ENCODE data around the gene CIT.

The CIT gene

GRCh38 chr12:119783787-119784186, 93.3 kb downstream of the CIT start:
- no peak for DNase-seq (ENCODE audit: low read depth in 2 of 2)
- H3K4me3 ChIP-seq (replicated peaks in 1 of 2; ENCODE audit: low read depth in 2 of 2, low read length in 2 of 2), result no peak overlapping the region
- no peak for TF ChIP-seq CTCF (IDR thresholded peaks at IDR 0.05; ENCODE audit: low read depth, low read length)

DNA sequence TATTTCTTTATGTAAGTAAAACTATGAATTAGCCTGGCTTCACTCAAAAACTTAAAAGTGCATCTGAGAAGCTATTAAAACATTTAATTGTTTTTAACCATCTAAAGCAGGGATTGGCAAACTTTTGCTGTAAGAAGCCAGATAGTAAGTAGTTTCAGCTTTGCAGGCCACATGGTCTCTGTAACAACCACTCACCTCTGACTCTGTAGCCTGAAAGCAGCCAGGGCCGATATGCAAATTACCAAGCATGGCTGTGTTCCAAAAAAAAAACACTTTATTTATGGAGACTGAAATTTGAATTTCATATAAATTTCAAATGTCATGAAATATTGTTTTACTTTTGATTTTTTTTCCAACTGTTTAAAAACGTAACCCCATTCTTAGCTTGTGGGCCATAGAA, 95.3 kb downstream of the CIT start:
- no peak for TF ChIP-seq CTCF (IDR thresholded peaks at IDR 0.05; ENCODE audit: low read depth, low read length)

GRCh38 chr12:119780786-119781434, 96.2 kb downstream of the CIT start:
- H3K4me3 ChIP-seq (replicated peaks in 1 of 2; ENCODE audit: low read depth in 2 of 2, low read length in 2 of 2), result no peak overlapping the region
- peak; percentile 63 to 67 for DNase-seq (ENCODE audit: low read depth in 2 of 2)

More for the DNA sequence above, 95.3 kb downstream of the CIT start:
- no peak for DNase-seq (ENCODE audit: low read depth in 2 of 2)
- H3K4me3 ChIP-seq (replicated peaks in 1 of 2; ENCODE audit: low read depth in 2 of 2, low read length in 2 of 2), result no peak overlapping the region

GRCh38 chr12:119775246-119775895, 101.7 kb downstream of the CIT start:
- DNase-seq (ENCODE audit: low read depth in 2 of 2), result no peak
- H3K4me3 ChIP-seq (replicated peaks in 1 of 2; ENCODE audit: low read depth in 2 of 2, low read length in 2 of 2), result no peak overlapping the region
- TF ChIP-seq CTCF (IDR thresholded peaks at IDR 0.05; ENCODE audit: low read depth, low read length), result no peak

More at GRCh38 chr12:119780786-119781434, 96.2 kb downstream of the CIT start:
- TF ChIP-seq CTCF (IDR thresholded peaks at IDR 0.05; ENCODE audit: low read depth, low read length), result peak; percentile 83

GRCh38 chr12:119772431-119772830, 104.7 kb downstream of the CIT start:
- H3K4me3 ChIP-seq (replicated peaks in 1 of 2; ENCODE audit: low read depth in 2 of 2, low read length in 2 of 2), result no peak overlapping the region
- no peak for TF ChIP-seq CTCF (IDR thresholded peaks at IDR 0.05; ENCODE audit: low read depth, low read length)
- peak in 1 of 2 donors; percentile 23 for DNase-seq (ENCODE audit: low read depth in 2 of 2)

DNA sequence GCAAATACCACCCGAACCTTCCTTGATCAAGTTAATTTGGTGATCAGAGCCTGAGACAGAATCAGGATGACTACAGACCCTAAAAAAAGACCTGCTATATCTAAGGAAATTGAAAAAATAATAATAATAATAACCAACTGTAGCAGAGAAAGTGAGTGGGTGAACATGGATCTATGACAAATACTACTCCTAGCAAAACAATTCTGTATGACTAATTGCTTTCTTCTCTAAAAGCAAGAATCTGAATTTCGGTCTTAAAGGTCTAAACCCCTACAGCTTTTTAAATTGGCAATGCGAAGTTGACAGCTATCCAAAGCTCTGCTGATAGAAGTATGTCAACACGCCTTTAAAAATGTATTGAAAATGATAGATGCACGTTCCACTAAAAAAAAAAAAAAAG, 107.0 kb downstream of the CIT start:
- H3K4me3 ChIP-seq (replicated peaks in 1 of 2; ENCODE audit: low read depth in 2 of 2, low read length in 2 of 2), result no peak overlapping the region
- no peak for TF ChIP-seq CTCF (IDR thresholded peaks at IDR 0.05; ENCODE audit: low read depth, low read length)
- DNase-seq (ENCODE audit: low read depth in 2 of 2), result peak in 1 of 2 donors; percentile 21

Measured in cardiac fibroblast (primary cell).